NB4 (cell line): ENCODE results near the gene SNU13.
"Not testable (repeated sequence)": the region's sequence is repeated elsewhere in the genome, so short reads cannot be mapped to it uniquely, and the experiment has no call there.

Experiments used
- CTCF ChIP-seq: IDR thresholded peaks from one replicate; pipeline ENCODE4 v1.5.1; 2012; ENCODE audit warnings: low read depth, low read length
- MAX ChIP-seq: IDR thresholded peaks from 2 replicates; pipeline ENCODE4 v1.6.1; 2011; ENCODE audit warnings: low read depth, low read length
- POLR2A ChIP-seq: IDR thresholded peaks from 2 replicates; pipeline ENCODE4 v1.6.1; 2011; ENCODE audit warnings: mild to moderate bottlenecking; ENCODE audit not compliant: insufficient read length; ENCODE audit errors: extremely low read depth

GRCh38 chr22:41672096-41672495, 16.6 kb downstream of the SNU13 start:
- not testable (repeated sequence) for TF ChIP-seq CTCF, MAX, POLR2A
